ENCODE results near the gene NARF. TPM values are rescaled to one million over a fixed set of nuclear protein-coding genes. Genes with fewer than 3 reads are reported as not detected.

The NARF gene
- total RNA-seq, 1 experiment from 2014 or later: 96.7 TPM

DNA sequence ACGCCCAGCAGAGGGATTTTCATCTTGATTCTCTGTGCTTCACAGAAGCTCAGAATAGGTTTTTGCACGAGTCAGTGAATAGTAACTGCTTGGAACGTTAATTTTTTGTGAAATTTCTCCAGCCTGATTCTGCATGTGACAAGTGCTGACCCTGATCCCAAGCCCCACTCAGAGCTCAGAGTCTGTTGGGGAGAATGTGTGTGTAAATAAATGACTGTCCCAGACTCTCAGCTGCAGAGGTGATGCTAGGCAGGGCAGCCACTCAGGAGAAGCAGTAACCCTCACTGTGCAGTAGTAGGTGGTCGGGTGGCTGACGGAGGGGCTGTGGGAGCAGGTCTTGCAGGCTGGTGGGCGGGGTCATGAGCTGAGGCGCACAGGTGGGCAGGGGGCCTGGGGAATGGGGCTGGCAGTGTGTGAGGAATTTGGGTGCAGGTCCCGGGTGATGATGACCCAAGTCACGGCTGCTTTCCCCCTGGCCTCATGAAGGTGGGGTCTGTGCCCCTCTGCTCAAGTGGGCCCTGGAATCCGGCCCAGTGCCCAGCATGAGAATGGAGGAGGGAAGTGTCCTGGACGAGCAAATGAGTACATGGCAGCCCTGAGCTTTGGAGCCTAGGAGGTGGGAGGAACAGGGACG is 44.7 kb downstream of the NARF start:
- DNase-seq (ENCODE audit: low spot score) (no peak), ATAC-seq (no peak)
- H3K36me3 Mint-ChIP-seq: no peaks in the 10 kb centered on the region
- ChIA-PET POLR2A (no interaction called here), CTCF (interaction anchor here (0.7 to 1.9 kb wide), 3 partner anchors 9 to 50 kb away, joined by 4 to 8 read pairs (median 7); no protein-coding TSS in a partner anchor)
- TF ChIP-seq, protein P1, sequence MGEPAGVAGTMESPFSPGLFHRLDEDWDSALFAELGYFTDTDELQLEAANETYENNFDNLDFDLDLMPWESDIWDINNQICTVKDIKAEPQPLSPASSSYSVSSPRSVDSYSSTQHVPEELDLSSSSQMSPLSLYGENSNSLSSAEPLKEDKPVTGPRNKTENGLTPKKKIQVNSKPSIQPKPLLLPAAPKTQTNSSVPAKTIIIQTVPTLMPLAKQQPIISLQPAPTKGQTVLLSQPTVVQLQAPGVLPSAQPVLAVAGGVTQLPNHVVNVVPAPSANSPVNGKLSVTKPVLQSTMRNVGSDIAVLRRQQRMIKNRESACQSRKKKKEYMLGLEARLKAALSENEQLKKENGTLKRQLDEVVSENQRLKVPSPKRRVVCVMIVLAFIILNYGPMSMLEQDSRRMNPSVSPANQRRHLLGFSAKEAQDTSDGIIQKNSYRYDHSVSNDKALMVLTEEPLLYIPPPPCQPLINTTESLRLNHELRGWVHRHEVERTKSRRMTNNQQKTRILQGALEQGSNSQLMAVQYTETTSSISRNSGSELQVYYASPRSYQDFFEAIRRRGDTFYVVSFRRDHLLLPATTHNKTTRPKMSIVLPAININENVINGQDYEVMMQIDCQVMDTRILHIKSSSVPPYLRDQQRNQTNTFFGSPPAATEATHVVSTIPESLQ (CRISPR knock-in tag; IDR thresholded peaks at IDR 0.05): no peak
- TF ChIP-seq SOX15 (CRISPR knock-in tag; IDR thresholded peaks at IDR 0.05) (no peak), GRHL2 (CRISPR knock-in tag; IDR thresholded peaks at IDR 0.05; ENCODE audit: insufficient replicate concordance, severe bottlenecking) (no peak), SP1 (CRISPR knock-in tag; conservative IDR thresholded peaks at IDR 0.05) (no peak)
- H3K4me3 Mint-ChIP-seq: no peak overlapping the region
- no peak overlapping the region for H3K27ac Mint-ChIP-seq
- H3K9me3 Mint-ChIP-seq: no peaks in the 10 kb centered on the region
- H3K4me1 Mint-ChIP-seq: peaks cover under 1% of the 10 kb centered on the region; the same call in 1 of the 2 replicates
- H3K27me3 Mint-ChIP-seq (ENCODE audit: low read depth): peaks cover 36% of the 10 kb centered on the region

DNA sequence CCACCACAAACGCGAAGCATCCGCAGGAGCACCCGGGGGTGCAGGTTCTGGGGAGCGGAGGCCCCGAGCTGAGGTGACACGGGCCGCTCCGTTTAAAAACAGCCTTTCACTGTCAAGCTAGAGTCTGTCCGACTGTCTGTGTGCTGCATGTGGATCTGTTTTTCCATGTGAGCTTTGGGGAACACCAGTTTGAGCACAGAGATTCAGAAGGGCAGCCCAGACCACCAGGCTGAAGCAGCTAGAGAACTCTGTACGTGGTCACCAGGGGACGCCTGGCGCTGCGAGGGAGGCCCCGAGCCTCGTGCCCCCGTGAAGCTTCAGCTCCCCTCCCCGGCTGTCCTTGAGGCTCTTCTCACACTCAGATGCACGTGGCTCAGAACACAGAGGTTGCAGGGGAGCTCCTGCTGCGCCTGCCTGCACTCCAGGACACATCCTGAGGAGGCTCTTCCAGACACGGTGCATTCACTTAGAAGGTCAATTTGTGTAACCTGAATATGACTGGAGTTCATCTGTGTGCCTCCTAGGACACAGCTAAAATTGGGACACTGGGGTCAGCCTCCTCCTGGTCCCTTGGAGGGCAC is 45.3 kb downstream of the NARF start:
- no peak for ATAC-seq

DNA sequence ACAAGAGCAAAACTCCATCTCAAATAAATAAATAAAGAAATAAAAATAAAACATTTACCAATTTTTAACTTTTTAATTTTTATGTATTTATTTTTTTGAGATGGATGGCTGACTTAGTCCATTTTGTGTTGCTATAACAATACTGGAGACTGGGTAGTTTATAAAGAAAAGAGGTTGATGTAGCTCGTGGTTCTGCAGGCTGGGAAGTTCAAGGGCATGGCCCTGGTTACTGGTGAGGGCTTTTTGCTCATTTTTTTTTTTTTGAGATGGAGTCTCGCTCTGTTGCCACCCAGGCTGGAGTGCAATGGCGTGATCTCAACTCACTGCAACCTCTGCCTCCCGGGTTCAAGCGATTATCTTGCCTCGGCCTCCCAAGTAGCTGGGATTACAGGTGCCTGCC is 46.8 kb downstream of the NARF start:
- Mint-ChIP-seq H3K36me3 (no peaks in the 10 kb centered on the region), H3K9me3 (no peaks in the 10 kb centered on the region), H3K4me3 (no peak overlapping the region), H3K4me1 (no peaks in the 10 kb centered on the region), H3K27me3 (ENCODE audit: low read depth) (peaks cover 15% of the 10 kb centered on the region), H3K27ac (no peak overlapping the region)
- ChIA-PET POLR2A (interaction anchor here (0.7 kb wide), 1 partner anchor 283 kb away, joined by 3 read pairs; no protein-coding TSS in a partner anchor), CTCF (no interaction called here)
- TF ChIP-seq, protein P2, sequence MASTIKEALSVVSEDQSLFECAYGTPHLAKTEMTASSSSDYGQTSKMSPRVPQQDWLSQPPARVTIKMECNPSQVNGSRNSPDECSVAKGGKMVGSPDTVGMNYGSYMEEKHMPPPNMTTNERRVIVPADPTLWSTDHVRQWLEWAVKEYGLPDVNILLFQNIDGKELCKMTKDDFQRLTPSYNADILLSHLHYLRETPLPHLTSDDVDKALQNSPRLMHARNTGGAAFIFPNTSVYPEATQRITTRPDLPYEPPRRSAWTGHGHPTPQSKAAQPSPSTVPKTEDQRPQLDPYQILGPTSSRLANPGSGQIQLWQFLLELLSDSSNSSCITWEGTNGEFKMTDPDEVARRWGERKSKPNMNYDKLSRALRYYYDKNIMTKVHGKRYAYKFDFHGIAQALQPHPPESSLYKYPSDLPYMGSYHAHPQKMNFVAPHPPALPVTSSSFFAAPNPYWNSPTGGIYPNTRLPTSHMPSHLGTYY (CRISPR knock-in tag; IDR thresholded peaks at IDR 0.05): no peak
- no peak for TF ChIP-seq ZNF671 (CRISPR knock-in tag; IDR thresholded peaks at IDR 0.05)
- TF ChIP-seq, protein P3, sequence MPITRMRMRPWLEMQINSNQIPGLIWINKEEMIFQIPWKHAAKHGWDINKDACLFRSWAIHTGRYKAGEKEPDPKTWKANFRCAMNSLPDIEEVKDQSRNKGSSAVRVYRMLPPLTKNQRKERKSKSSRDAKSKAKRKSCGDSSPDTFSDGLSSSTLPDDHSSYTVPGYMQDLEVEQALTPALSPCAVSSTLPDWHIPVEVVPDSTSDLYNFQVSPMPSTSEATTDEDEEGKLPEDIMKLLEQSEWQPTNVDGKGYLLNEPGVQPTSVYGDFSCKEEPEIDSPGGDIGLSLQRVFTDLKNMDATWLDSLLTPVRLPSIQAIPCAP (CRISPR knock-in tag; IDR thresholded peaks at IDR 0.05): no peak
- TF ChIP-seq, protein P4, sequence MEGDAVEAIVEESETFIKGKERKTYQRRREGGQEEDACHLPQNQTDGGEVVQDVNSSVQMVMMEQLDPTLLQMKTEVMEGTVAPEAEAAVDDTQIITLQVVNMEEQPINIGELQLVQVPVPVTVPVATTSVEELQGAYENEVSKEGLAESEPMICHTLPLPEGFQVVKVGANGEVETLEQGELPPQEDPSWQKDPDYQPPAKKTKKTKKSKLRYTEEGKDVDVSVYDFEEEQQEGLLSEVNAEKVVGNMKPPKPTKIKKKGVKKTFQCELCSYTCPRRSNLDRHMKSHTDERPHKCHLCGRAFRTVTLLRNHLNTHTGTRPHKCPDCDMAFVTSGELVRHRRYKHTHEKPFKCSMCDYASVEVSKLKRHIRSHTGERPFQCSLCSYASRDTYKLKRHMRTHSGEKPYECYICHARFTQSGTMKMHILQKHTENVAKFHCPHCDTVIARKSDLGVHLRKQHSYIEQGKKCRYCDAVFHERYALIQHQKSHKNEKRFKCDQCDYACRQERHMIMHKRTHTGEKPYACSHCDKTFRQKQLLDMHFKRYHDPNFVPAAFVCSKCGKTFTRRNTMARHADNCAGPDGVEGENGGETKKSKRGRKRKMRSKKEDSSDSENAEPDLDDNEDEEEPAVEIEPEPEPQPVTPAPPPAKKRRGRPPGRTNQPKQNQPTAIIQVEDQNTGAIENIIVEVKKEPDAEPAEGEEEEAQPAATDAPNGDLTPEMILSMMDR (IDR thresholded peaks at IDR 0.05): no peak
- TF ChIP-seq NR1H2 (CRISPR knock-in tag; IDR thresholded peaks at IDR 0.05): no peak
- TF ChIP-seq ZNF232 (CRISPR knock-in tag; IDR thresholded peaks at IDR 0.05): no peak
- no peak for TF ChIP-seq SOX15 (CRISPR knock-in tag; IDR thresholded peaks at IDR 0.05)
- TF ChIP-seq, protein P5, sequence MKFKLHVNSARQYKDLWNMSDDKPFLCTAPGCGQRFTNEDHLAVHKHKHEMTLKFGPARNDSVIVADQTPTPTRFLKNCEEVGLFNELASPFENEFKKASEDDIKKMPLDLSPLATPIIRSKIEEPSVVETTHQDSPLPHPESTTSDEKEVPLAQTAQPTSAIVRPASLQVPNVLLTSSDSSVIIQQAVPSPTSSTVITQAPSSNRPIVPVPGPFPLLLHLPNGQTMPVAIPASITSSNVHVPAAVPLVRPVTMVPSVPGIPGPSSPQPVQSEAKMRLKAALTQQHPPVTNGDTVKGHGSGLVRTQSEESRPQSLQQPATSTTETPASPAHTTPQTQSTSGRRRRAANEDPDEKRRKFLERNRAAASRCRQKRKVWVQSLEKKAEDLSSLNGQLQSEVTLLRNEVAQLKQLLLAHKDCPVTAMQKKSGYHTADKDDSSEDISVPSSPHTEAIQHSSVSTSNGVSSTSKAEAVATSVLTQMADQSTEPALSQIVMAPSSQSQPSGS (CRISPR knock-in tag; IDR thresholded peaks at IDR 0.05; ENCODE audit: borderline replicate concordance, low read depth): no peak
- no peak for TF ChIP-seq FOXJ3 (CRISPR knock-in tag; IDR thresholded peaks at IDR 0.05; ENCODE audit: borderline replicate concordance)
- ATAC-seq (no peak), DNase-seq (ENCODE audit: low spot score) (no peak)

More for the DNA sequence above, 45.3 kb downstream of the NARF start:
- Mint-ChIP-seq H3K27ac (no peak overlapping the region), H3K9me3 (no peaks in the 10 kb centered on the region), H3K4me1 (no peaks in the 10 kb centered on the region), H3K27me3 (ENCODE audit: low read depth) (peaks cover 30% of the 10 kb centered on the region), H3K36me3 (no peaks in the 10 kb centered on the region), H3K4me3 (no peak overlapping the region)
- no peak for DNase-seq (ENCODE audit: low spot score)
- 0 out of 2 replicates have a peak, but pooled peaks have one; percentile 64 for TF ChIP-seq GABPB1 (CRISPR knock-in tag; IDR thresholded peaks at IDR 0.05)
- no peak for TF ChIP-seq IRF2 (CRISPR knock-in tag; IDR thresholded peaks at IDR 0.05; ENCODE audit: borderline replicate concordance, low read depth)
- ChIA-PET CTCF (interaction anchor here (0.7 to 1.9 kb wide), 4 partner anchors 10 to 51 kb away, joined by 4 to 8 read pairs (median 6); no protein-coding TSS in a partner anchor), POLR2A (no interaction called here)

Data from WTC11 (cell line).